Activated CD8-positive, alpha-beta memory T cell treated with anti-CD3 and anti-CD28 coated beads for 1 hour (primary cell): ENCODE measurements around the gene FGFRL1.

Experiments
- DNase-seq, 2 donors: peaks; one replicate each; pipeline ENCODE4 v3.0.0-alpha.2; 2020; ENCODE audit warnings: low read depth in 1 of 2; ENCODE audit errors: extremely low read depth in 1 of 2

FGFRL1 gene

GRCh38 chr4:1021386-1022050 lies 10.1 kb downstream of the FGFRL1 start:
- DNase-seq: no peak

GRCh38 chr4:1022051-1022738 lies 10.8 kb downstream of the FGFRL1 start:
- DNase-seq: no peak

GRCh38 chr4:1022739-1023066 lies 11.3 kb downstream of the FGFRL1 start:
- DNase-seq: no peak

GRCh38 chr4:1023075-1023640 lies 11.7 kb downstream of the FGFRL1 start:
- DNase-seq: no peak

GRCh38 chr4:1023895-1024740 lies 12.7 kb downstream of the FGFRL1 start:
- DNase-seq: no peak

GRCh38 chr4:1024882-1025545 lies 13.6 kb downstream of the FGFRL1 start:
- DNase-seq: no peak

- no peak for DNase-seq
Measured at GRCh38 chr4:1026115-1026514, 14.7 kb downstream of the FGFRL1 start.

- DNase-seq: no peak
Measured at GRCh38 chr4:1027219-1027914, 15.9 kb downstream of the FGFRL1 start.

- no peak for DNase-seq
Measured at GRCh38 chr4:1027915-1028238, 16.5 kb downstream of the FGFRL1 start.

- DNase-seq: no peak
Measured at GRCh38 chr4:1028574-1029220, 17.3 kb downstream of the FGFRL1 start.

- no peak for DNase-seq
Measured at GRCh38 chr4:1029529-1029928, 18.1 kb downstream of the FGFRL1 start.

GRCh38 chr4:1030031-1030430 lies 18.6 kb downstream of the FGFRL1 start:
- DNase-seq: no peak

- no peak for DNase-seq
Measured at GRCh38 chr4:1030559-1030958, 19.1 kb downstream of the FGFRL1 start.

- DNase-seq: no peak
Measured at GRCh38 chr4:1031346-1031745, 19.9 kb downstream of the FGFRL1 start.

GRCh38 chr4:1031956-1032795 lies 20.8 kb downstream of the FGFRL1 start:
- DNase-seq: no peak

- no peak for DNase-seq
Measured at GRCh38 chr4:1032861-1033260, 21.4 kb downstream of the FGFRL1 start.

- DNase-seq: no peak
Measured at GRCh38 chr4:1033840-1034551, 22.6 kb downstream of the FGFRL1 start.

GRCh38 chr4:1035510-1035909 lies 24.1 kb downstream of the FGFRL1 start:
- DNase-seq: no peak

GRCh38 chr4:1036095-1036494 lies 24.7 kb downstream of the FGFRL1 start:
- DNase-seq: no peak
